HepG2 (cell line): ENCODE measurements around the gene SPECC1L. TPM values are rescaled to one million over a fixed set of nuclear protein-coding genes. Genes with fewer than 3 reads are reported as not detected.

Experiments
- ETV5 ChIP-seq: IDR thresholded peaks from 2 replicates; pipeline ENCODE4 v1.6.1; 2018; ENCODE audit warnings: missing biosample characterization, missing genetic modification reagents, inconsistent platforms, borderline replicate concordance
- MTA3 ChIP-seq: sonication (generic); formaldehyde crosslinking; IDR thresholded peaks from 2 replicates; pipeline ENCODE4 v1.4.0; 2020; ENCODE audit warnings: missing genetic modification reagents
- MYNN ChIP-seq: sonication (generic); formaldehyde crosslinking; IDR thresholded peaks from 2 replicates; pipeline ENCODE4 v1.4.0; 2020; ENCODE audit warnings: mild to moderate bottlenecking, low read depth, missing genetic modification reagents
- NFKB2 ChIP-seq: sonication (generic); formaldehyde crosslinking; IDR thresholded peaks from 2 replicates; pipeline ENCODE4 v1.4.0; 2020; ENCODE audit warnings: missing genetic modification reagents, borderline replicate concordance
- SSRP1 ChIP-seq: IDR thresholded peaks from 2 replicates; pipeline ENCODE4 v1.6.1; 2016; ENCODE audit warnings: control low read depth
- ZNF20 ChIP-seq: sonication (generic); formaldehyde crosslinking; IDR thresholded peaks from 2 replicates; pipeline ENCODE4 v1.4.0; 2020; ENCODE audit warnings: mild to moderate bottlenecking, moderate library complexity, missing genetic modification reagents
- ZNF331 ChIP-seq: sonication (generic); formaldehyde crosslinking; IDR thresholded peaks from 2 replicates; pipeline ENCODE4 v1.4.0; 2020; ENCODE audit warnings: missing genetic modification reagents
- ZNF431 ChIP-seq: sonication (generic); formaldehyde crosslinking; IDR thresholded peaks from 2 replicates; pipeline ENCODE4 v1.9.0; 2022; ENCODE audit warnings: missing genetic modification reagents, low read depth, mild to moderate bottlenecking, borderline replicate concordance
- ZNF556 ChIP-seq: sonication (generic); formaldehyde crosslinking; IDR thresholded peaks from 2 replicates; pipeline ENCODE4 v1.4.0; 2020; ENCODE audit warnings: mild to moderate bottlenecking, missing genetic modification reagents, borderline replicate concordance
- polyA plus RNA-seq, 8 experiments: library from polyadenylated mRNA; depleted of rRNA in 3 of 8; stranded (reverse) in 7 of 8; unstranded in 1 of 8; fragments of >200 nt; fragmentation: Illumina TruSeq in 4 of 8; extraction: Trizol in 4 of 8; gene quantifications; 2 replicates each; pipeline versions ENCODE4 v1.2.1 to v1.2.3, GENCODE V29; 2011 to 2016; ENCODE audit warnings: low read depth in 4 of 8, missing spikeins in 1 of 8, mixed read lengths in 1 of 8; ENCODE audit not compliant: insufficient read depth in 1 of 8
- total RNA-seq, 5 experiments: library from RNA; depleted of rRNA; stranded (reverse); fragments of >200 nt; fragmentation: Illumina TruSeq; extraction: Trizol; gene quantifications; 2 replicates each; pipeline ENCODE4 v1.2.3, GENCODE V29; 2016; ENCODE audit warnings: low read depth in 1 of 5
- TF ChIP-seq, protein P1 (sequence below): sonication (generic); formaldehyde crosslinking; IDR thresholded peaks from 2 replicates; pipeline ENCODE4 v1.5.1; 2020; ENCODE audit warnings: mild to moderate bottlenecking, missing genetic modification reagents, borderline replicate concordance

Gene SPECC1L
- total and polyA plus RNA-seq, 2 of the 13 experiments (the other 11 are each of a cell fraction or from before 2014, with no cell fraction given) = 14.1 to 30.3 TPM

DNA sequence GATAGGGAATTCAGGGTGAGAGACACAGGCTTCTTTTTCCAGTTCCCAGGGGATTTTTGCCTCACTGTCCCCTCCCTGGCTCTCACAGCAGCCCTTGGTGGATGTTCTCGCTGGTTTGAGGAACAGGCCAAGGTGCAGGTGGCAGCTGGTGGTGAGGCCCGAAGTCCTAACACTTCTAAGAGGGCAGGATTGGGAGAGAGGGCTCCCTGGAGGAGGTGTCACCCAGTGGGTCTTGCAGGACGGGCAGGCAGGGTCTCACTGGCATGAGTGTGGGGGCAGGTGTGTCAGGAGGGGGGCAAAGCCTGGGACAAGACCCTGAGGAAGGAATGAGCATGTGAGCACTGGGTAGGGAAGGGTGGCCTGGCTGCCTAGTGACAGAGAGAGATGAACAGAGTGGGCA lies 165.9 kb downstream of the SPECC1L start (continued):
- TF ChIP-seq, protein P1, sequence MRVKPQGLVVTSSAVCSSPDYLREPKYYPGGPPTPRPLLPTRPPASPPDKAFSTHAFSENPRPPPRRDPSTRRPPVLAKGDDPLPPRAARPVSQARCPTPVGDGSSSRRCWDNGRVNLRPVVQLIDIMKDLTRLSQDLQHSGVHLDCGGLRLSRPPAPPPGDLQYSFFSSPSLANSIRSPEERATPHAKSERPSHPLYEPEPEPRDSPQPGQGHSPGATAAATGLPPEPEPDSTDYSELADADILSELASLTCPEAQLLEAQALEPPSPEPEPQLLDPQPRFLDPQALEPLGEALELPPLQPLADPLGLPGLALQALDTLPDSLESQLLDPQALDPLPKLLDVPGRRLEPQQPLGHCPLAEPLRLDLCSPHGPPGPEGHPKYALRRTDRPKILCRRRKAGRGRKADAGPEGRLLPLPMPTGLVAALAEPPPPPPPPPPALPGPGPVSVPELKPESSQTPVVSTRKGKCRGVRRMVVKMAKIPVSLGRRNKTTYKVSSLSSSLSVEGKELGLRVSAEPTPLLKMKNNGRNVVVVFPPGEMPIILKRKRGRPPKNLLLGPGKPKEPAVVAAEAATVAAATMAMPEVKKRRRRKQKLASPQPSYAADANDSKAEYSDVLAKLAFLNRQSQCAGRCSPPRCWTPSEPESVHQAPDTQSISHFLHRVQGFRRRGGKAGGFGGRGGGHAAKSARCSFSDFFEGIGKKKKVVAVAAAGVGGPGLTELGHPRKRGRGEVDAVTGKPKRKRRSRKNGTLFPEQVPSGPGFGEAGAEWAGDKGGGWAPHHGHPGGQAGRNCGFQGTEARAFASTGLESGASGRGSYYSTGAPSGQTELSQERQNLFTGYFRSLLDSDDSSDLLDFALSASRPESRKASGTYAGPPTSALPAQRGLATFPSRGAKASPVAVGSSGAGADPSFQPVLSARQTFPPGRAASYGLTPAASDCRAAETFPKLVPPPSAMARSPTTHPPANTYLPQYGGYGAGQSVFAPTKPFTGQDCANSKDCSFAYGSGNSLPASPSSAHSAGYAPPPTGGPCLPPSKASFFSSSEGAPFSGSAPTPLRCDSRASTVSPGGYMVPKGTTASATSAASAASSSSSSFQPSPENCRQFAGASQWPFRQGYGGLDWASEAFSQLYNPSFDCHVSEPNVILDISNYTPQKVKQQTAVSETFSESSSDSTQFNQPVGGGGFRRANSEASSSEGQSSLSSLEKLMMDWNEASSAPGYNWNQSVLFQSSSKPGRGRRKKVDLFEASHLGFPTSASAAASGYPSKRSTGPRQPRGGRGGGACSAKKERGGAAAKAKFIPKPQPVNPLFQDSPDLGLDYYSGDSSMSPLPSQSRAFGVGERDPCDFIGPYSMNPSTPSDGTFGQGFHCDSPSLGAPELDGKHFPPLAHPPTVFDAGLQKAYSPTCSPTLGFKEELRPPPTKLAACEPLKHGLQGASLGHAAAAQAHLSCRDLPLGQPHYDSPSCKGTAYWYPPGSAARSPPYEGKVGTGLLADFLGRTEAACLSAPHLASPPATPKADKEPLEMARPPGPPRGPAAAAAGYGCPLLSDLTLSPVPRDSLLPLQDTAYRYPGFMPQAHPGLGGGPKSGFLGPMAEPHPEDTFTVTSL (CRISPR knock-in tag) = no peak
- TF ChIP-seq SSRP1 (CRISPR knock-in tag) (no peak), ZNF556 (CRISPR knock-in tag) (no peak), ZNF431 (CRISPR knock-in tag) (no peak), ZNF331 (no peak), MYNN (CRISPR knock-in tag) (no peak), MTA3 (CRISPR knock-in tag) (no peak), ZNF20 (CRISPR knock-in tag) (no peak), NFKB2 (CRISPR knock-in tag) (no peak), ETV5 (CRISPR knock-in tag) (no peak)
